GM12878 (cell line): ENCODE data around the gene INKA1. TPM values are rescaled to one million over a fixed set of nuclear protein-coding genes. Genes with fewer than 3 reads are reported as not detected.

Experiments
- ATAC-seq: fragments of 200-7000 bp; cut with Tn5 transposase; 3 replicates; pipeline ENCODE4 v1.9.1; 2020; ENCODE audit warnings: mild to moderate bottlenecking, moderate library complexity
- BruUV-seq: library from RNA; stranded (reverse); fragments of 400-500 nt; replicated peaks from 2 replicates; lab custom pipeline; 2021; lab: Mats Ljungman, UMichigan
- CTCF ChIA-PET: fragments of 300-600 bp; sonication (Branson Sonifier 250); formaldehyde crosslinking; extraction: SDS; loops from one replicate; lab custom pipeline; 2021; ENCODE audit warnings: inconsistent platforms; lab: Yijun Ruan, JAX
- POLR2A ChIA-PET: fragments of 350-600 bp; formaldehyde crosslinking; extraction: SDS; loops from one replicate; lab custom pipeline; 2021; ENCODE audit warnings: inconsistent platforms; lab: Charles Lee
- RAD21 ChIA-PET: fragments of 300-600 bp; sonication (Branson Sonifier 250); formaldehyde crosslinking; loops from one replicate; lab custom pipeline; 2023; ENCODE audit warnings: antibody characterized with exemption; ENCODE audit not compliant: unreplicated experiment; lab: Charles Lee
- SMC1A ChIA-PET: fragments of 300-600 bp; sonication (Branson Sonifier 250); formaldehyde crosslinking; loops from one replicate; lab custom pipeline; 2023; ENCODE audit not compliant: unreplicated experiment, uncharacterized antibody; lab: Charles Lee
- DNase-seq: peaks from one replicate; pipeline ENCODE4 v3.0.0-alpha.2; 2011; ENCODE audit warnings: low read depth, low spot score
- FAIRE-seq: peaks from 3 replicates; lab custom pipeline; 2011; peaks lifted over from hg19 to GRCh38; lab: Jason Lieb, UNC
- H2AFZ ChIP-seq: 2 replicates; pipeline ENCODE4 v1.6.0; 2011; ENCODE audit warnings: low read depth, low read length, control low read depth; ENCODE audit not compliant: control insufficient read depth
- H3K27ac ChIP-seq: 2 replicates; pipeline ENCODE4 v1.5.1; 2011; ENCODE audit warnings: control low read depth; ENCODE audit not compliant: control insufficient read depth, insufficient read depth
- H3K27me3 ChIP-seq, 2 experiments: replicated peaks in 1 of 2; 2 replicates each; pipeline versions ENCODE4 v1.6.0 to v1.6.1; 2011; ENCODE audit warnings: low read length in 1 of 2; ENCODE audit not compliant: control insufficient read depth in 2 of 2, insufficient read depth in 2 of 2
- H3K36me3 ChIP-seq, 2 experiments: 2 replicates each; pipeline ENCODE4 v1.5.1; 2011; ENCODE audit warnings: low read length in 1 of 2; ENCODE audit not compliant: control insufficient read depth in 2 of 2, insufficient read depth in 2 of 2
- H3K4me1 ChIP-seq: 2 replicates; pipeline ENCODE4 v1.6.1; 2011; ENCODE audit warnings: mild to moderate bottlenecking, low read length, moderate library complexity, mixed read lengths; ENCODE audit not compliant: control insufficient read depth, insufficient read depth
- H3K4me2 ChIP-seq: 2 replicates; pipeline ENCODE4 v1.6.0; 2011; ENCODE audit warnings: control low read depth; ENCODE audit not compliant: control insufficient read depth, insufficient read depth
- H3K4me3 ChIP-seq: fragments of 200-600 bp; sonication (generic); 2 replicates; pipeline ENCODE4 v1.5.1; 2016
- H3K79me2 ChIP-seq: 2 replicates; pipeline ENCODE4 v1.6.0; 2011; ENCODE audit warnings: low read length; ENCODE audit not compliant: control insufficient read depth, insufficient read depth
- H3K9ac ChIP-seq: 2 replicates; pipeline ENCODE4 v1.8.0; 2011; ENCODE audit warnings: low read length, control low read depth, mixed read lengths; ENCODE audit not compliant: control insufficient read depth, insufficient read depth
- H3K9me3 ChIP-seq: replicated peaks from 3 replicates; pipeline ENCODE4 v1.5.1; 2011; ENCODE audit warnings: mild to moderate bottlenecking, low read length; ENCODE audit not compliant: control insufficient read depth, insufficient read depth
- H4K20me1 ChIP-seq: 2 replicates; pipeline ENCODE4 v1.6.0; 2011; ENCODE audit not compliant: control insufficient read depth, insufficient read depth
- CBX5 ChIP-seq: sonication (generic); IDR thresholded peaks from 2 replicates; pipeline ENCODE4 v1.6.1; 2016; ENCODE audit warnings: low read depth, moderate library complexity, mild to moderate bottlenecking, inconsistent platforms
- CUX1 ChIP-seq: IDR thresholded peaks from 2 replicates; pipeline ENCODE4 v1.6.1; 2012; ENCODE audit warnings: improper control_type of control experiment, low read depth, low read length; ENCODE audit not compliant: insufficient replicate concordance
- DPF2 ChIP-seq: fragments of 450-650 bp; IDR thresholded peaks from 2 replicates; pipeline ENCODE4 v1.6.1; 2017; ENCODE audit warnings: mild to moderate bottlenecking
- KLF5 ChIP-seq: fragments of 450-650 bp; IDR thresholded peaks from 2 replicates; pipeline ENCODE4 v1.6.1; 2014; ENCODE audit warnings: mild to moderate bottlenecking; ENCODE audit not compliant: partially characterized antibody
- PKNOX1 ChIP-seq: fragments of 450-650 bp; IDR thresholded peaks from 2 replicates; pipeline ENCODE4 v1.6.1; 2016; ENCODE audit warnings: mild to moderate bottlenecking
- RB1 ChIP-seq: fragments of 450-650 bp; formaldehyde crosslinking; IDR thresholded peaks from 2 replicates; pipeline ENCODE4 v1.6.1; 2017; ENCODE audit warnings: mild to moderate bottlenecking, borderline replicate concordance
- RCOR1 ChIP-seq: conservative IDR thresholded peaks from 2 replicates; pipeline ENCODE4 v1.6.1; 2012; ENCODE audit warnings: low read depth, low read length, improper control_type of control experiment
- REST ChIP-seq: IDR thresholded peaks from 2 replicates; pipeline ENCODE4 v1.6.1; 2012; ENCODE audit warnings: mild to moderate bottlenecking, low read depth, low read length
- SREBF1 ChIP-seq: IDR thresholded peaks from 2 replicates; pipeline ENCODE4 v1.6.1; 2012; ENCODE audit warnings: mild to moderate bottlenecking, low read length
- YBX1 ChIP-seq: fragments of 450-650 bp; IDR thresholded peaks from 2 replicates; pipeline ENCODE4 v1.6.1; 2016; ENCODE audit warnings: antibody characterized with exemption
- ZBED1 ChIP-seq: IDR thresholded peaks from 2 replicates; pipeline ENCODE4 v1.6.1; 2016; ENCODE audit warnings: borderline replicate concordance
- ZNF274 ChIP-seq: IDR thresholded peaks from one replicate; pipeline ENCODE4 v1.8.0; 2011; ENCODE audit not compliant: insufficient read length, insufficient read depth
- WGBS: methylation state at CpG from one replicate; pipeline ENCODE4 v1.1.6; 2016; ENCODE audit warnings: low lambda C conversion rate; ENCODE audit not compliant: insufficient replicate concordance, insufficient coverage; ENCODE audit errors: missing lambda C conversion rate; 5-methylcytosine and 5-hydroxymethylcytosine counted together
- in situ Hi-C: fragments of 300-500 bp; cut with MboI; formaldehyde crosslinking; loops from 9 replicates; pipeline ENCODE4 v1.14.3; 2018; ENCODE audit warnings: mixed read lengths
- intact Hi-C: fragments of 100-400 bp; cut with micrococcal nuclease; formaldehyde crosslinking; loops from one replicate; pipeline ENCODE4 v1.14.2; 2022; ENCODE audit not compliant: unreplicated experiment
- polyA plus RNA-seq, 11 experiments: library from polyadenylated mRNA; depleted of rRNA in 4 of 11; unstranded in 6 of 11; stranded (reverse) in 5 of 11; fragments of >200 nt; fragmentation: Nextera tagmentation in 4 of 11; fragmentation: Illumina TruSeq in 1 of 11; extraction: Ambion mirVana in 4 of 11; extraction: Trizol in 1 of 11; gene quantifications; 1 replicate in 1 of 11; 2 replicates in 10 of 11; pipeline versions ENCODE4 v1.2.1 to v1.2.3, GENCODE V29; 2011 to 2016; ENCODE audit warnings: inconsistent platforms in 2 of 11, missing spikeins in 2 of 11, low read depth in 1 of 11
- total RNA-seq, 4 experiments: library from RNA; depleted of rRNA in 3 of 4; stranded (reverse); fragments of >200 nt in 3 of 4; fragmentation: Illumina TruSeq in 1 of 4; extraction: Trizol in 1 of 4; gene quantifications; 2 replicates each; pipeline versions ENCODE4 v1.2.1 to v1.2.3, GENCODE V29; 2013 to 2021

Gene INKA1
- total and polyA plus RNA-seq, 10 of the 15 experiments (the other 5 are each of a cell fraction or from before 2014, with no cell fraction given) = 0.32 to 10.5 (median 4.9) TPM

GRCh38 chr3:49845694-49846093, 42.6 kb downstream of the INKA1 start:
- DNase-seq (no peak), ATAC-seq (no peak), FAIRE-seq (no peak)
- Histone ChIP-seq H3K36me3 (peaks cover 10 to 12% of the 10 kb centered on the region in 2 experiments; a peak in 3 of 4 replicates), H3K4me1 (no peaks in the 10 kb centered on the region), H3K79me2 (no peaks in the 10 kb centered on the region), H3K9me3 (no peaks in the 10 kb centered on the region), H3K27ac (no peak overlapping the region), H3K27me3 (no peaks in the 10 kb centered on the region), H4K20me1 (no peaks in the 10 kb centered on the region), H3K4me3 (no peak overlapping the region), H2AFZ (no peak overlapping the region), H3K4me2 (no peak overlapping the region), H3K9ac (no peak overlapping the region)
- CTCF ChIA-PET = interaction anchor here (0.5 to 2.8 kb wide), 4 partner anchors 44 to 390 kb away, joined by 3 to 23 read pairs (median 6); partner anchors contain the start of gene INKA1
- in situ Hi-C loops (no loop called here), intact Hi-C loops (no loop called here)
- SMC1A ChIA-PET = interaction anchor here (0.7 to 1.2 kb wide), 2 partner anchors 38 to 60 kb away, joined by 3 read pairs; no protein-coding TSS in a partner anchor
- POLR2A ChIA-PET = no interaction called here
- RAD21 ChIA-PET = interaction anchor here (1.1 to 1.9 kb wide), 2 partner anchors 14 to 43 kb away, joined by 3 to 6 read pairs; partner anchors contain the start of gene INKA1
- TF ChIP-seq CUX1 (no peak), RCOR1 (no peak), PKNOX1 (no peak), ZBED1 (no peak), REST (no peak), ZNF274 (no peak), RB1 (no peak), YBX1 (no peak), CBX5 (no peak), DPF2 (no peak), SREBF1 (no peak), KLF5 (no peak)
- no TSS peak for BruUV-seq
- WGBS = 100% methylated on average over 3 of the region's 3 CpGs
